ENCODE data around the gene CRADD.
"Not testable (repeated sequence)": the region's sequence is repeated elsewhere in the genome, so short reads cannot be mapped to it uniquely, and the experiment has no call there.

Gene CRADD

GRCh38 chr12:93850481-93851256 is 173.5 kb downstream of the CRADD start:
- DNase-seq, result no peak

- DNase-seq, result no peak
These were observed 174.1 kb downstream of the CRADD start for GRCh38 chr12:93851257-93851671.

GRCh38 chr12:93852173-93852591 is 175.0 kb downstream of the CRADD start:
- DNase-seq, result no peak

- no peak for DNase-seq
These were observed 176.7 kb downstream of the CRADD start for GRCh38 chr12:93853698-93854478.

- DNase-seq, result no peak
These were observed 178.1 kb downstream of the CRADD start for GRCh38 chr12:93855261-93855660.

- no peak for DNase-seq
These were observed 179.4 kb downstream of the CRADD start for GRCh38 chr12:93856611-93857010.

GRCh38 chr12:93857279-93857938 is 180.2 kb downstream of the CRADD start:
- DNase-seq, result no peak

- DNase-seq, result no peak
These were observed 180.8 kb downstream of the CRADD start for GRCh38 chr12:93857991-93858447.

- DNase-seq, result no peak
These were observed 183.6 kb downstream of the CRADD start for GRCh38 chr12:93860668-93861373.

- no peak for DNase-seq
These were observed 185.2 kb downstream of the CRADD start for GRCh38 chr12:93862424-93862823.

GRCh38 chr12:93865751-93866150 is 188.6 kb downstream of the CRADD start:
- no peak for DNase-seq

- DNase-seq, result peak; percentile 28
These were observed 191.6 kb downstream of the CRADD start for GRCh38 chr12:93868771-93869170.

GRCh38 chr12:93870020-93870795 is 193.0 kb downstream of the CRADD start:
- DNase-seq, result no peak

- DNase-seq, result not testable (repeated sequence)
These were observed 194.4 kb downstream of the CRADD start for GRCh38 chr12:93871566-93871965.

GRCh38 chr12:93873561-93873960 is 196.4 kb downstream of the CRADD start:
- no peak for DNase-seq

- DNase-seq, result no peak
These were observed 198.0 kb downstream of the CRADD start for GRCh38 chr12:93875157-93875556.

- no peak for DNase-seq
These were observed 199.2 kb downstream of the CRADD start for GRCh38 chr12:93876360-93876759.

- no peak for DNase-seq
These were observed 200.3 kb downstream of the CRADD start for GRCh38 chr12:93877446-93877845.

- peak; percentile 86 for DNase-seq
These were observed 202.6 kb downstream of the CRADD start for GRCh38 chr12:93879476-93880421.

GRCh38 chr12:93880853-93881522 is 203.8 kb downstream of the CRADD start:
- no peak for DNase-seq
